ENCODE data around the gene ZNF346.
A peak's percentile ranks its signal among the peaks of the same experiment; 100 is the strongest.
"Not testable (repeated sequence)": the region's sequence is repeated elsewhere in the genome, so short reads cannot be mapped to it uniquely, and the experiment has no call there.

ZNF346 gene

GRCh38 chr5:177010153-177010552 is 12.3 kb upstream of the ZNF346 start:
- no peak for DNase-seq (ENCODE audit: low read depth)

GRCh38 chr5:177015156-177015555 is 7.3 kb upstream of the ZNF346 start:
- DNase-seq (ENCODE audit: low read depth), result no peak

GRCh38 chr5:177018341-177018740 is 4.2 kb upstream of the ZNF346 start:
- no peak for DNase-seq (ENCODE audit: low read depth)

- DNase-seq (ENCODE audit: low read depth), result no peak
Observed at GRCh38 chr5:177020033-177020432, 2.5 kb upstream of the ZNF346 start.

- no peak for DNase-seq (ENCODE audit: low read depth)
Observed at GRCh38 chr5:177023303-177023664, 788 bp downstream of the ZNF346 start.

- no peak for DNase-seq (ENCODE audit: low read depth)
Observed at GRCh38 chr5:177024559-177024958, 2.1 kb downstream of the ZNF346 start.

GRCh38 chr5:177025101-177025601 is 2.7 kb downstream of the ZNF346 start:
- no peak for DNase-seq (ENCODE audit: low read depth)

- DNase-seq (ENCODE audit: low read depth), result no peak
Observed at GRCh38 chr5:177027665-177028064, 5.2 kb downstream of the ZNF346 start.

- no peak for DNase-seq (ENCODE audit: low read depth)
Observed at GRCh38 chr5:177029498-177029897, 7.0 kb downstream of the ZNF346 start.

- DNase-seq (ENCODE audit: low read depth), result no peak
Observed at GRCh38 chr5:177035976-177036375, 13.5 kb downstream of the ZNF346 start.

GRCh38 chr5:177036443-177036842 is 13.9 kb downstream of the ZNF346 start:
- no peak for DNase-seq (ENCODE audit: low read depth)

- DNase-seq (ENCODE audit: low read depth), result no peak
Observed at GRCh38 chr5:177036921-177037320, 14.4 kb downstream of the ZNF346 start.

- peak; percentile 65 for DNase-seq (ENCODE audit: low read depth)
Observed at GRCh38 chr5:177040814-177041420, 18.4 kb downstream of the ZNF346 start.

GRCh38 chr5:177041936-177042335 is 19.4 kb downstream of the ZNF346 start:
- no peak for DNase-seq (ENCODE audit: low read depth)

- DNase-seq (ENCODE audit: low read depth), result no peak
Observed at GRCh38 chr5:177043114-177043513, 20.6 kb downstream of the ZNF346 start.

- DNase-seq (ENCODE audit: low read depth), result no peak
Observed at GRCh38 chr5:177043958-177044357, 21.5 kb downstream of the ZNF346 start.

GRCh38 chr5:177044641-177045040 is 22.1 kb downstream of the ZNF346 start:
- no peak for DNase-seq (ENCODE audit: low read depth)

GRCh38 chr5:177045631-177046030 is 23.1 kb downstream of the ZNF346 start:
- DNase-seq (ENCODE audit: low read depth), result no peak

GRCh38 chr5:177048531-177048930 is 26.0 kb downstream of the ZNF346 start:
- not testable (repeated sequence) for DNase-seq (ENCODE audit: low read depth)

GRCh38 chr5:177049285-177049684 is 26.8 kb downstream of the ZNF346 start:
- no peak for DNase-seq (ENCODE audit: low read depth)

- DNase-seq (ENCODE audit: low read depth), result no peak
Observed at GRCh38 chr5:177064500-177065277, 42.2 kb downstream of the ZNF346 start.

GRCh38 chr5:177065491-177065890 is 43.0 kb downstream of the ZNF346 start:
- no peak for DNase-seq (ENCODE audit: low read depth)

- DNase-seq (ENCODE audit: low read depth), result no peak
Observed at GRCh38 chr5:177066224-177066623, 43.7 kb downstream of the ZNF346 start.

GRCh38 chr5:177067503-177067902 is 45.0 kb downstream of the ZNF346 start:
- DNase-seq (ENCODE audit: low read depth), result peak; percentile 13

All from GM04503 (cell line).